K562 (cell line): ENCODE results near the gene OTOA. TPM values are rescaled to one million over a fixed set of nuclear protein-coding genes. Genes with fewer than 3 reads are reported as not detected.

Experiments used
- ATAC-seq: fragments of 200-7000 bp; cut with Tn5 transposase; 3 replicates; pipeline ENCODE4 v1.9.1; 2020; ENCODE audit warnings: moderate library complexity
- BruUV-seq: library from RNA; stranded (reverse); fragments of 400-500 nt; replicated peaks from 2 replicates; lab custom pipeline; 2021; lab: Mats Ljungman, UMichigan
- CTCF ChIA-PET: fragments of 300-600 bp; formaldehyde crosslinking; extraction: SDS; loops from one replicate; lab custom pipeline; 2021; ENCODE audit warnings: low intra/inter-chr PET ratio; lab: Yijun Ruan, JAX
- POLR2A ChIA-PET: fragments of 300-600, 350-650 bp; sonication (Branson Sonifier 250); formaldehyde crosslinking; extraction: SDS; loops from one replicate; lab custom pipeline; 2021; ENCODE audit warnings: antibody characterized with exemption, inconsistent platforms; lab: Yijun Ruan, JAX
- DNase-seq, 4 experiments: peaks; one replicate each; pipeline versions ENCODE4 v3.0.0 to v3.0.0-alpha.2; 2011 to 2018; ENCODE audit warnings: low spot score in 3 of 4, mixed read lengths in 3 of 4; ENCODE audit errors: extremely low read depth in 1 of 4
- FAIRE-seq: peaks from 2 replicates; lab custom pipeline; 2011; peaks lifted over from hg19 to GRCh38; lab: Jason Lieb, UNC
- H2AFZ ChIP-seq: 2 replicates; pipeline ENCODE4 v1.6.0; 2011; ENCODE audit warnings: low read depth, low read length, control low read depth, inconsistent platforms
- H3K27ac ChIP-seq: fragments of 200-600 bp; 3 replicates; pipeline ENCODE4 v1.8.0; 2011; ENCODE audit warnings: low read depth, mild to moderate bottlenecking, control low read depth, inconsistent platforms, low read length, moderate library complexity, mixed read lengths; ENCODE audit errors: extremely low read depth
- H3K27me3 ChIP-seq, 2 experiments: fragments of 300-600 bp in 1 of 2; 2 replicates in 1 of 2; 3 replicates in 1 of 2; pipeline versions ENCODE4 v1.6.0 to v1.8.0; 2011; ENCODE audit warnings: inconsistent platforms in 2 of 2, low read length in 2 of 2, mild to moderate bottlenecking in 1 of 2, mixed read lengths in 1 of 2, moderate library complexity in 1 of 2; ENCODE audit not compliant: control insufficient read depth in 2 of 2, insufficient read depth in 2 of 2
- H3K36me3 ChIP-seq: fragments of 300-600 bp; 3 replicates; pipeline ENCODE4 v1.8.0; 2011; ENCODE audit warnings: mild to moderate bottlenecking, low read length, inconsistent platforms; ENCODE audit not compliant: control insufficient read depth, insufficient read depth
- H3K4me1 ChIP-seq, 2 experiments: fragments of 200-600 bp in 1 of 2; replicated peaks in 1 of 2; 2 replicates in 1 of 2; 3 replicates in 1 of 2; pipeline versions ENCODE4 v1.5.1 to v1.8.0; 2011; ENCODE audit warnings: inconsistent platforms in 2 of 2, low read length in 2 of 2, mild to moderate bottlenecking in 1 of 2, mixed read lengths in 1 of 2, moderate library complexity in 1 of 2; ENCODE audit not compliant: control insufficient read depth in 2 of 2, insufficient read depth in 2 of 2
- H3K4me2 ChIP-seq: 2 replicates; pipeline ENCODE4 v1.6.1; 2011; ENCODE audit warnings: low read length, control low read depth, inconsistent platforms, mixed read lengths; ENCODE audit not compliant: insufficient read depth
- H3K4me3 ChIP-seq: fragments of 200-600 bp; sonication (generic), shearing (Covaris generic); 2 replicates; pipeline ENCODE4 v1.5.1; 2016; ENCODE audit warnings: control low read depth, inconsistent platforms
- H3K79me2 ChIP-seq: fragments of 200-600 bp; 3 replicates; pipeline ENCODE4 v1.8.0; 2011; ENCODE audit warnings: low read length, inconsistent platforms; ENCODE audit not compliant: control insufficient read depth, insufficient read depth
- H3K9ac ChIP-seq, 2 experiments: 2 replicates each; pipeline versions ENCODE4 v1.6.0 to v1.6.1; 2011; ENCODE audit warnings: low read depth in 2 of 2, low read length in 2 of 2, control low read depth in 1 of 2, inconsistent platforms in 1 of 2, mild to moderate bottlenecking in 1 of 2, mixed read lengths in 1 of 2; ENCODE audit not compliant: insufficient read depth in 1 of 2
- H3K9me1 ChIP-seq: one replicate; pipeline ENCODE4 v1.6.0; 2011; ENCODE audit warnings: inconsistent platforms, mild to moderate bottlenecking, low read length, moderate library complexity; ENCODE audit not compliant: control insufficient read depth, insufficient read depth
- H3K9me3 ChIP-seq: replicated peaks from 2 replicates; pipeline ENCODE4 v1.5.1; 2011; ENCODE audit warnings: low read depth, low read length, inconsistent platforms; ENCODE audit not compliant: control insufficient read depth, insufficient read depth
- H4K20me1 ChIP-seq: replicated peaks from 2 replicates; pipeline ENCODE4 v1.6.1; 2011; ENCODE audit warnings: low read length, inconsistent platforms, mixed read lengths; ENCODE audit not compliant: control insufficient read depth, insufficient read depth
- BHLHE40 ChIP-seq: IDR thresholded peaks from 2 replicates; pipeline ENCODE4 v1.6.1; 2011; ENCODE audit warnings: low read length, improper control_type of control experiment
- CLOCK ChIP-seq: fragments of 250-450 bp; sonication (Bioruptor Pico); IDR thresholded peaks from 2 replicates; pipeline ENCODE4 v1.4.0; 2020; ENCODE audit warnings: mild to moderate bottlenecking, moderate library complexity, borderline replicate concordance
- FOXJ2 ChIP-seq: fragments of 200-800 bp; sonication (Bioruptor generic); IDR thresholded peaks from 2 replicates; pipeline ENCODE4 v1.6.1; 2016; ENCODE audit warnings: missing genetic modification characterization, missing compliant biosample characterization
- JUN ChIP-seq, 2 experiments: sonication (generic) in 1 of 2; formaldehyde crosslinking in 1 of 2; IDR thresholded peaks; 2 replicates each; pipeline versions ENCODE4 v1.6.1 to v1.8.0; 2012 to 2022; ENCODE audit warnings: borderline replicate concordance in 2 of 2, mild to moderate bottlenecking in 2 of 2, improper control_type of control experiment in 1 of 2, low read depth in 1 of 2, low read length in 1 of 2, missing genetic modification reagents in 1 of 2
- USF2 ChIP-seq: sonication (generic); formaldehyde crosslinking; IDR thresholded peaks from 2 replicates; pipeline ENCODE4 v1.5.0; 2020; ENCODE audit warnings: missing genetic modification reagents
- ZBTB49 ChIP-seq: sonication (generic); formaldehyde crosslinking; IDR thresholded peaks from 2 replicates; pipeline ENCODE4 v1.8.0; 2022; ENCODE audit warnings: missing genetic modification reagents, mild to moderate bottlenecking, borderline replicate concordance
- ZC3H8 ChIP-seq: fragments of 450-650 bp; IDR thresholded peaks from 2 replicates; pipeline ENCODE4 v1.6.1; 2017
- ZNF644 ChIP-seq: fragments of 200-800 bp; sonication (Bioruptor generic); IDR thresholded peaks from 2 replicates; pipeline ENCODE4 v1.6.1; 2016; ENCODE audit warnings: low read depth, missing genetic modification characterization, missing compliant biosample characterization
- WGBS: fragments of 100-300 bp; shearing (Covaris generic); methylation state at CpG from one replicate; pipeline ENCODE4 v1.1.6; 2016; ENCODE audit warnings: low coverage, mixed read lengths; ENCODE audit not compliant: insufficient coverage; ENCODE audit errors: missing lambda C conversion rate; 5-methylcytosine and 5-hydroxymethylcytosine counted together
- in situ Hi-C: fragments of 300-500 bp; cut with MboI; formaldehyde crosslinking; loops from 4 replicates; pipeline ENCODE4 v1.15.0; 2018; ENCODE audit warnings: inconsistent platforms, mixed read lengths
- intact Hi-C: fragments of 100-400 bp; cut with micrococcal nuclease; formaldehyde crosslinking; loops from 2 replicates; pipeline ENCODE4 v1.14.2; 2022
- polyA plus RNA-seq, 8 experiments: library from polyadenylated mRNA; depleted of rRNA in 4 of 8; stranded (reverse) in 5 of 8; unstranded in 3 of 8; fragments of >200 nt; fragmentation: Nextera tagmentation in 2 of 8; fragmentation: Illumina TruSeq in 1 of 8; extraction: Ambion mirVana in 2 of 8; extraction: Trizol in 1 of 8; gene quantifications; 2 replicates each; pipeline versions ENCODE4 v1.2.1 to v1.2.3, GENCODE V29; 2011 to 2014; ENCODE audit warnings: inconsistent platforms in 1 of 8, missing spikeins in 1 of 8
- total RNA-seq, 7 experiments: library from RNA; depleted of rRNA in 6 of 7; stranded (reverse); fragments of >200 nt in 6 of 7; fragmentation: Illumina TruSeq in 2 of 7; extraction: Trizol in 2 of 7; gene quantifications; 2 replicates each; pipeline versions ENCODE4 v1.2.1 to v1.2.3, GENCODE V29; 2011 to 2021; ENCODE audit warnings: low replicate concordance in 1 of 7
- TF ChIP-seq, protein P1 (sequence below): sonication (generic); formaldehyde crosslinking; IDR thresholded peaks from 2 replicates; pipeline ENCODE4 v1.8.0; 2023; ENCODE audit warnings: mild to moderate bottlenecking, missing genetic modification reagents

OTOA gene
- total and polyA plus RNA-seq, 9 of the 15 experiments (the other 6 are each of a cell fraction or from before 2014, with no cell fraction given) = 0.04 TPM; not detected in 8

GRCh38 chr16:21722771-21723455 is 59.1 kb downstream of the OTOA start (continued):
- TF ChIP-seq JUN (IDR thresholded peaks at IDR 0.05; ENCODE audit: borderline replicate concordance, low read depth, low read length) (no peak), JUN (CRISPR knock-in tag; IDR thresholded peaks at IDR 0.05; ENCODE audit: borderline replicate concordance) (no peak)
- TF ChIP-seq, all 486 proteins: peak for 0

DNA sequence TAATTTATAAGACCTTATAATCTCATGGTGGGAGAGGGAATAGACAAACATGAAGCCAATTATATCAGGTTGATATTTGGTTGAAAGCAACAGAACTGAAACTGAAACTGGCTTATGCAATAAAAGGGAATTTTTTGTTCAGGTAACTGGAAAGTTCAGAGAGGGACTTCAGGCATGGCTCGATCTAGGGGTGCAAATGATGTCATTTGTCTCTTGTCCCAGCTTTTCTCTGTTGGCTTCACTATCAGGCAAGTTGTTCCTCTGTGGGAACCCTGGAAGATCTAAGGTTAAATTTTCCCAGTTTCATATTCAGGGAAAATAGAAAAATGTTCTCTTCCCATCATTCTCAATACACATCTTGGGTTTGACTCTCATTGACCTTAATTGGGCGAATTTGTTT is 59.8 kb downstream of the OTOA start:
- Histone ChIP-seq H3K79me2 (no peaks in the 10 kb centered on the region), H3K4me3 (no peak overlapping the region), H3K36me3 (no peaks in the 10 kb centered on the region), H3K27ac (no peak overlapping the region), H4K20me1 (no peaks in the 10 kb centered on the region), H3K4me2 (no peak overlapping the region), H3K9me3 (no peaks in the 10 kb centered on the region), H3K27me3 (peaks cover 0 to 13% of the 10 kb centered on the region in 2 experiments; a peak in 3 of 5 replicates), H3K9me1 (no peaks in the 10 kb centered on the region), H3K4me1 (no peaks in the 10 kb centered on the region), H2AFZ (no peak overlapping the region), H3K9ac (no peak overlapping the region)
- no peak for DNase-seq
- no peak for FAIRE-seq
- in situ Hi-C loops = loop anchor here (25.0 kb wide), 2 partner anchors 89 to 214 kb away; no protein-coding TSS in a partner anchor
- no peak for ATAC-seq
- 0% methylated on average over 2 of the region's 2 CpGs for WGBS
- CTCF ChIA-PET = no interaction called here
- intact Hi-C loops = no loop called here
- no TSS peak for BruUV-seq
- POLR2A ChIA-PET = no interaction called here
- TF ChIP-seq USF2 (CRISPR knock-in tag) (no peak), ZBTB49 (CRISPR knock-in tag) (no peak), ZNF644 (tag) (no peak), ZC3H8 (no peak), BHLHE40 (no peak), CLOCK (no peak), FOXJ2 (tag) (no peak)
- TF ChIP-seq, protein P1, sequence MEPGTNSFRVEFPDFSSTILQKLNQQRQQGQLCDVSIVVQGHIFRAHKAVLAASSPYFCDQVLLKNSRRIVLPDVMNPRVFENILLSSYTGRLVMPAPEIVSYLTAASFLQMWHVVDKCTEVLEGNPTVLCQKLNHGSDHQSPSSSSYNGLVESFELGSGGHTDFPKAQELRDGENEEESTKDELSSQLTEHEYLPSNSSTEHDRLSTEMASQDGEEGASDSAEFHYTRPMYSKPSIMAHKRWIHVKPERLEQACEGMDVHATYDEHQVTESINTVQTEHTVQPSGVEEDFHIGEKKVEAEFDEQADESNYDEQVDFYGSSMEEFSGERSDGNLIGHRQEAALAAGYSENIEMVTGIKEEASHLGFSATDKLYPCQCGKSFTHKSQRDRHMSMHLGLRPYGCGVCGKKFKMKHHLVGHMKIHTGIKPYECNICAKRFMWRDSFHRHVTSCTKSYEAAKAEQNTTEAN (CRISPR knock-in tag) = no peak
